Testis (tissue), 3 donors: ENCODE measurements around the gene MAPK6. TPM values are rescaled to one million over a fixed set of nuclear protein-coding genes. Genes with fewer than 3 reads are reported as not detected.

Experiments used
- DNase-seq: peaks from one replicate; pipeline ENCODE4 v3.0.0-alpha.2; 2019
- H3K27ac ChIP-seq, 2 donors: fragments of 200-600 bp; sonication (generic); one replicate each; pipeline ENCODE4 v1.5.1; 2019
- H3K27me3 ChIP-seq: fragments of 200-600 bp; sonication (generic); one replicate; pipeline ENCODE4 v1.5.1; 2019
- H3K36me3 ChIP-seq: fragments of 200-600 bp; sonication (generic); one replicate; pipeline ENCODE4 v1.5.1; 2017; ENCODE audit warnings: low read depth; ENCODE audit errors: missing control alignments
- H3K4me1 ChIP-seq: fragments of 200-600 bp; sonication (generic); one replicate; pipeline ENCODE4 v1.5.1; 2019
- H3K4me3 ChIP-seq, 2 donors: fragments of 200-600 bp; sonication (generic); one replicate each; pipeline ENCODE4 v1.5.1; 2017 to 2019
- H3K9me3 ChIP-seq: fragments of 200-600 bp; sonication (generic); one replicate; pipeline ENCODE4 v1.5.1; 2017
- CTCF ChIP-seq, 3 experiments: fragments of 450-650 bp in 2 of 3; fragments of 200-600 bp in 1 of 3; sonication (generic) in 1 of 3; IDR thresholded peaks; one replicate each; pipeline ENCODE4 v1.5.1; 2016 to 2019; ENCODE audit warnings: antibody characterized with exemption in 3 of 3, mild to moderate bottlenecking in 2 of 3, moderate library complexity in 1 of 3
- POLR2A ChIP-seq: fragments of 450-650 bp; IDR thresholded peaks from one replicate; pipeline ENCODE4 v1.6.1; 2017; ENCODE audit warnings: antibody characterized with exemption, mild to moderate bottlenecking, moderate library complexity
- WGBS, 2 donors: methylation state at CpG; one replicate each; pipeline ENCODE4 v1.1.5; 2018; 5-methylcytosine and 5-hydroxymethylcytosine counted together
- intact Hi-C: fragments of 100-400 bp; cut with DNase I; formaldehyde crosslinking; loops from one replicate; pipeline ENCODE4 v1.15.1; 2023; ENCODE audit warnings: low total_unique reads
- polyA plus RNA-seq: library from polyadenylated mRNA; stranded (reverse); fragments of 350-450 nt; fragmentation: Illumina TruSeq; extraction: RNeasy Lipid Tissue Mini Kit (QIAGEN cat#74804); gene quantifications from one replicate; pipeline ENCODE4 v1.2.3, GENCODE V29; 2014; ENCODE audit warnings: low read depth, low replicate concordance; ENCODE audit not compliant: insufficient read depth
- total RNA-seq, 2 donors: library from RNA; depleted of rRNA; stranded (reverse); fragments of >200 nt; gene quantifications; one replicate each; pipeline ENCODE4 v1.2.3, GENCODE V29; 2016

Gene MAPK6
- total and polyA plus RNA-seq, 3 donors from 2014 or later: 50.6 to 58.8 (median 57.6) TPM

- DNase-seq: no peak
- TF ChIP-seq CTCF (IDR thresholded peaks at IDR 0.05) (no peak), POLR2A (no peak)
Measured at GRCh38 chr15:52109559-52110451, 90.8 kb downstream of the MAPK6 start.

GRCh38 chr15:52111517-52112202, 92.6 kb downstream of the MAPK6 start:
- no peaks in the 10 kb centered on the region for H3K36me3 ChIP-seq
- intact Hi-C loops: no loop called here
- no peaks in the 10 kb centered on the region for H3K4me1 ChIP-seq
- no peaks in the 10 kb centered on the region for H3K9me3 ChIP-seq
- no peak for TF ChIP-seq CTCF (IDR thresholded peaks at IDR 0.05)
- TF ChIP-seq POLR2A: no peak
- DNase-seq: no peak
- peak overlapping the region; percentile 37 to 44 for H3K4me3 ChIP-seq
- H3K27ac ChIP-seq: no peak overlapping the region
- WGBS, 2 donors: 21 to 43% methylated on average over 22 to 25 of the region's 32 CpGs
- no peaks in the 10 kb centered on the region for H3K27me3 ChIP-seq

More at GRCh38 chr15:52109559-52110451, 90.8 kb downstream of the MAPK6 start:
- 86 to 88% methylated on average over 5 of the region's 5 CpGs for WGBS, 2 donors
- no peak overlapping the region for H3K27ac ChIP-seq
- no peak overlapping the region for H3K4me3 ChIP-seq
- no peaks in the 10 kb centered on the region for H3K4me1 ChIP-seq
- no peaks in the 10 kb centered on the region for H3K27me3 ChIP-seq
- intact Hi-C loops: no loop called here
- H3K9me3 ChIP-seq: no peaks in the 10 kb centered on the region
- no peaks in the 10 kb centered on the region for H3K36me3 ChIP-seq

- H3K27me3 ChIP-seq: no peaks in the 10 kb centered on the region
- H3K27ac ChIP-seq: no peak overlapping the region
- H3K4me1 ChIP-seq: no peaks in the 10 kb centered on the region
- H3K9me3 ChIP-seq: no peaks in the 10 kb centered on the region
- intact Hi-C loops: no loop called here
- no peaks in the 10 kb centered on the region for H3K36me3 ChIP-seq
- 1 to 4% methylated on average over 20 to 56 of the region's 61 CpGs for WGBS, 2 donors
- H3K4me3 ChIP-seq: peak overlapping the region; percentile 37 to 44
- DNase-seq: peak; percentile 49
- no peak for TF ChIP-seq CTCF (IDR thresholded peaks at IDR 0.05)
- no peak for TF ChIP-seq POLR2A
Measured at GRCh38 chr15:52112203-52112750, 93.3 kb downstream of the MAPK6 start.

- Histone ChIP-seq H3K27me3 (no peaks in the 10 kb centered on the region), H3K9me3 (no peaks in the 10 kb centered on the region), H3K4me3 (no peak overlapping the region), H3K4me1 (no peaks in the 10 kb centered on the region), H3K36me3 (no peaks in the 10 kb centered on the region), H3K27ac (no peak overlapping the region)
- no peak for DNase-seq
- 55 to 86% methylated on average over 1 to 3 of the region's 3 CpGs for WGBS, 2 donors
- TF ChIP-seq CTCF (IDR thresholded peaks at IDR 0.05): no peak
- TF ChIP-seq POLR2A: no peak
- intact Hi-C loops: no loop called here
Measured at GRCh38 chr15:52113235-52113634, 94.2 kb downstream of the MAPK6 start.
